GM21526 (cell line): ENCODE data around the gene DIS3L2.

ENCODE experiments used
- ATAC-seq: cut with Tn5 transposase; IDR thresholded peaks from one replicate; pipeline ENCODE4 v1.9.1; 2021; ENCODE audit warnings: moderate library complexity; ENCODE audit not compliant: unreplicated experiment, low FRiP score

DIS3L2 gene

DNA sequence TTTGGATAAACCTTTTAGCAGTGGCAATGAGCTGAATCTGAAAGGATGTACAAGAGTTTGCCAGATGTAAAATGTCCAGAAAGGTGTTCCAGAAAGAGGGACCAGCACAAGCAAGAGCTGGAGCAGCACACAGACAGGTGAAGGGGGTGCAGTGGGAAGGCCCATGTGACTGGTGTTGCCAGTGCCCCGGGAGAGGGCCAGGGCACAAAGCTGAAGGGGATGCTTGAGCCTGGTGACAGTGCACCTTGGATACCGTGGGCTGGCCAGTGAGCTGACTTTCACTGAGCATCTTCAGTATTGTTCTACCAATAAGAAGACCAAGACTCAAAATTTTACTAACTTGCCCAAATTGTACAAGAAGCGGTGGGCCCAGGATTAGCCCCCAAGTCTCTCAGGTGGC lies 284.7 kb downstream of the DIS3L2 start:
- ATAC-seq = no peak

DNA sequence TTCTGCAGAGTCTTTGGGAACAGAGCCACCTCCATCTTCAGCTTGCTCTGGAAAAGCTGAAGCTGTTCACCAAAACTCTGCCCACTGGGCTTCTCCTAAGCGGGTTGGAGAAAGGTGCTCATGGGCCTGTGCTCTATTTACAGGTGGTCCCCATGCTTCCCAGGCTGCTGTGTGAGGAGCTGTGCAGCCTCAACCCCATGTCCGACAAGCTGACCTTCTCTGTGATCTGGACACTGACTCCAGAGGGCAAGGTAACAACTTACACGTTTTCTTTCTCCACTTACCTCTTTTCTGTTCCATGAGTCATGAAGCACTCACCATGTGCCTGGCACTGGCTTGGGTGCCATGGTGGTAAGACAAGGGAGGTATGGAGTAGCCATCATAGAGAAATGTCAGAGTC lies 287.6 kb downstream of the DIS3L2 start:
- ATAC-seq = no peak

DNA sequence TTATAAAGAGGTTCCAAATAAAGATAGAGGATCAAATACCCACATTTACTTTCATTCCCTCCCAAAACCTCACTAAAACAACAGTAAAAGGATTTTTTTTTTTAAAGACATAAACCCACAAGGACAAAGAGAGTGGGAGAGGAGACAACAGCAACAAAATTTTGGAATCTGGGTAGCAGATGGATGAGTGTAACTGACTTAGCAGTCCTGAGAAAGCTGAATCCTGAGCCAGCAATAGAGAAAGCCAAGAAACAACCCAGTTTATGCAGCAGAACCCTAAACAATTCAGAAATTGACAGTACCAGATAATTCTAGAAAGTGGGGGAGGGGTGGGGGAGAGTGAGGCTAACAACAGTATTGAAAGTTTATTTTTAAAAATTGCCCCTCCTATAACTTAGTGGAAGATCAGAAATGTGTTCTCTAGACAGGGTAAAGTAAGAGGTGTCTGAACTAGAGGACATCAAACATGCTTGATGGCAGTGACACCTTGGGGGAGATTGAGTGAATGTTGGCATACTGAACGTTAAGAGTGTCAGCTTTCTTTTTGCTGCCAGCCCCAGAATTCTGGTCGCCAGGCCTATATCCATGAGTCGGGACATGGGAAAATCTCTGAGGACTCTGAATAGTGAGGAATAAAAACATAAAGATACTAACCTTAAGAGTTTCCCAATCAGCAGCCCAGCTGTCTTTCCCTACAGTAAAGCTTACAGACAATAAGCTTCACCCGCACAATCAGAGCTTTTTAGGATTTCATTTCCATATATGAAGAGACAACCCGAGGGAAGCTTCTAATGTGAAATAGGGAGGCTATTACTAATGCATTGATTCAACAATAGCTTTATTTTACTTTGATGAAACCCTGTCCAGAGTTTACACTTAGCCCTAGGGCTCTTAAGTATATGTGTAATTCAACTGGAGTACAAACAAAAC lies 289.0 kb downstream of the DIS3L2 start:
- ATAC-seq = no peak

DNA sequence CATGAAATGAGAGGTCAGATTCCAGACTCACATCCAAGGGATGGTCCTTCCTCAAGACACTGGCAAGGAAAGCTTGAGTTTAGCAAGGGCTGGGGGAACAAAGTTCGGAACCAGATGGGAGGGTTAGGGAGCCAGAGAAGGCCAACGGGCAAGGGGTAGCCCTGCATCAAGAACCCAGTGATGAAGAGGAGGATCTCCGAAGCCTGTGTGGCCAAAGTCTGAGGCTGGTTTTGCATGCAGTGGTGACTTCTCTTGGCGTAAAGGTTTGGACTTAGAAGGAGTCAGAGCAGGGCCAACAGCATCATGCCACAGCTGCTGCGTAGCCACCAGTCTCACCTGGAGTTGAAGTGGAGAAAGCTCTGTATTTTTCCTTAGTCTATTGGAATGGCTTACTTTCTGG lies 293.5 kb downstream of the DIS3L2 start:
- no peak for ATAC-seq

DNA sequence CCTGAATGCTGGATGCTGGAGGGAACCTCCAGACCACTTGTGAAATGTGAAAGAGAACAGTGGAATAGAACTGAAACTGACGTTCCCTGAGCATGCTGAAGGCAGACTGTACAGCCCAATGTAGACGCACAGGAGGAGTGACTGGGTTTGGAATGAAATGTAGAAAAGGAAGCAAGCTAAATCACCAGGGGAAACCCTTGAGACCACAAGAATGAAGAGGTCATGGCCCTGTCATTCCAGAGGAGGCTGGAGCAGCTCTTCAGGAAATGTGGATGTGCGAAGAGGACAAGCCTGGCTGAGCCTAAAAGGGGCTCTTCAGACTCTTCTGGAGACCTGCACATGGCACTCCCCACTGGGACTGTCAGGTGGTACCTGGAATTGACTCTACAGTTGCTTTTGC lies 298.6 kb downstream of the DIS3L2 start:
- no peak for ATAC-seq

DNA sequence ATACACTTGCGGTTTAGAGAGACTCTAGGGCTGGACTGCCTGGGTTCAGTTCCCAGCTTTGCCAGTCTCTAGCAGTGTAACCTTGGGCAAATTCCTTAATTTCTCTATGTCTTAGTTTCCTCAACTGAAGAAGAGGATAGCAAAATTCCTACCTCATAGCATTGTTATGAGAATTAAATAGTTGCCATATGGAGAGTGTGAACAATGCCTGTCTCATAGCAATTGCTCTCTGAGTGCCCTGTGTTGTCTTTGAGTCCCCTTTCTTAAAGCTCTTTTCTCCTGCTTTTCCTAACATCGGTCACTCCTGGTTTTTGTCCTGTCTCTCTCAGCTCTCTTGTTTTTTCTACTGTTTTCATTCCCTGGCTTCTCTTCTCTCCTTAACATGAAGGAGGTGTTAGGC lies 300.3 kb downstream of the DIS3L2 start:
- ATAC-seq = no peak

DNA sequence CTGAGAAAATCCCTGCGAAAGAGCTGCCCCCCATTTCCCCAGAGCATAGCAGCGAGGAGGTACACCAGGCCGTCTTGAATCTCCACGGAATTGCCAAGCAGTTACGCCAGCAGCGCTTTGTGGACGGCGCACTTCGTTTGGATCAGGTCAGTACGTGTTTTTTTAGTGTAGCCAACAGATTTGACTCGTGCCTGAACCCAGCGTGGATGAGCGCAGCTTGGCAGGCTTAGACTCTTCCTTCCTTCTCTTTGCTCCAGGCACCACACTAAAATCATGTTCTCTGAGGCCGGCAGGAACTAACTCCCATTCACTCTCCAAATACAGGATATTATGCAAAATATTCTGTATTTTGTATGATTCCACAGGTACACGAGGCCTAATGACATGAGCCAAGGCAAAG lies 301.8 kb downstream of the DIS3L2 start:
- no peak for ATAC-seq

DNA sequence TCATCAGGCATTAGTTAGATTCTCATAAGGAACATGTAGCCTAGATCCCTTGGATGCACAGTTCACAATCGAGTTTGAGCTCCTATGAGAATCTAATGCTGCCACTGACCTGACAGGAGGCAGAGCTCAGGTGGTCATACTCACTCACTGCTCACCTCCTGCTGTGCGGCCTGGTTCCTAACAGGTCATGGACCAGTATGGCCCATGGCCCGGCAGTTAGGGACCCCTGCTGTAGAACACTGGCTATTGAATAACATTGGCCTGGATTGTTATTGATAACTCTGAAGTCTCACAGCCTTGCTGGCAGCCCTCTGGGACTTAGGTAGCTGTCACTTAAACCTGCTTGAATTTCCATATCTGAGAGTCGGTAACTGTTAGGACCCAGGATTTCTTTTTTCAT lies 302.6 kb downstream of the DIS3L2 start:
- ATAC-seq = no peak

DNA sequence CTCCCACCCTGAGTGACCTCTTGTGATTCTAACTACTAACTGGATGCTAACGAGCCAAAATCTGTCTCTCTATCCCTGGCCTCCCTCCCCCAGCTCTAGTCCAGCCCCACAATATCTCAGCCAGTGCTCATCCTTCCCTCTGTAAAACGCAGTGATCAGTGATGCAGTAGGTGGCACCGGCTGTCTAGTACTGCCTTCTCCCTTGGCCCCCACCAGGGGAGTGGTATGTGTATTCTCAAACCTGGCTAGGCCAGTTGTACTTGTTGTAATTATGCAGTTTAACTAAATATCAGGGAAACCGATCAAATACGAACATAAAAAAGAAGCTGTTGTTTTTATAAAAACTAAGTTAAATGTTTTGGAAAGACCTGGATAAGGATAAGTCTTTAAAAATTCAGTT lies 303.8 kb downstream of the DIS3L2 start:
- no peak for ATAC-seq

DNA sequence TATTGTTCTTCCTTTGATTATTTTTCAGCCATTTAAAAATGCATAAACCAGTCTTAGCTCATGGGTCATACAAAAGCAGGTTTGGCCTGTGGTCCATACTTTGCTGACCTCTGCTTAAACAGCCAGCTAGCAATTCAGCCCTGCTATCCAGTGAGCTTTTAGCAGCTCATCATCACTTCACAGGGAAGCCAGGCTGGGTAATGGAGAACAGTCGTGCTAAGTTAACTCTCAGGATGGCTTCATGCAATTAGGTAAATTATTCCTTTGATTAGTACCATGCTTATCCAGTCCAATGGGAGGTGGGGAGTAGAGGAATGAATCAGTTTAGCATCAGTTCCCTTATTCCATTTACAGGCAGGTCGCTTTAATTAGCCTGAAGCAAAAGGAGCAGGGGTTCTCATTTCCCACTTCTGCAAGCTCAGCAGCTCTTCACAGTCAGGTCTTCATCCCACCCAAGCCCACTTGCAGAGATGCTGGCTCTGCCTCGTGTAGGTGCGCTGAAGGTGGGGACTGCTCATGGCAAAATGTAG lies 307.2 kb downstream of the DIS3L2 start:
- ATAC-seq = no peak

DNA sequence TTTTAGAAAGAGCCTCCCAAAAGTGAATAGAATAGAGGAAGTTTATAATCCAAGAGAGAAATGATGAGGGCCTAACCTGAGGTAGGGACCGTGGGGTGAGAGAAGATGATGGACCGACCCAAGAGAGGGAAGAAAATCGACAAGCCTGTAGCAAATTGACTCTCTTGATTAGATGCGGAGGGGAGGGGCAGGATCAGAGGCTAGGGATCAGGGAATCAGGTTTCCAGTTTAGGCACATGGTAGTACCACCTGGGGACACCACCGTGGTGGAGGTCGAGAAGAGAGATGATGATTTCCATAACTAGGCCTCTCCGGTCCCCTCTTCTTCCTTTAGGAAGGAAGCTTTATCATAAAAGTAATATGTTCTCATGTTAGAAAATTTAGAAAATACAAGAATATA lies 308.4 kb downstream of the DIS3L2 start:
- no peak for ATAC-seq

DNA sequence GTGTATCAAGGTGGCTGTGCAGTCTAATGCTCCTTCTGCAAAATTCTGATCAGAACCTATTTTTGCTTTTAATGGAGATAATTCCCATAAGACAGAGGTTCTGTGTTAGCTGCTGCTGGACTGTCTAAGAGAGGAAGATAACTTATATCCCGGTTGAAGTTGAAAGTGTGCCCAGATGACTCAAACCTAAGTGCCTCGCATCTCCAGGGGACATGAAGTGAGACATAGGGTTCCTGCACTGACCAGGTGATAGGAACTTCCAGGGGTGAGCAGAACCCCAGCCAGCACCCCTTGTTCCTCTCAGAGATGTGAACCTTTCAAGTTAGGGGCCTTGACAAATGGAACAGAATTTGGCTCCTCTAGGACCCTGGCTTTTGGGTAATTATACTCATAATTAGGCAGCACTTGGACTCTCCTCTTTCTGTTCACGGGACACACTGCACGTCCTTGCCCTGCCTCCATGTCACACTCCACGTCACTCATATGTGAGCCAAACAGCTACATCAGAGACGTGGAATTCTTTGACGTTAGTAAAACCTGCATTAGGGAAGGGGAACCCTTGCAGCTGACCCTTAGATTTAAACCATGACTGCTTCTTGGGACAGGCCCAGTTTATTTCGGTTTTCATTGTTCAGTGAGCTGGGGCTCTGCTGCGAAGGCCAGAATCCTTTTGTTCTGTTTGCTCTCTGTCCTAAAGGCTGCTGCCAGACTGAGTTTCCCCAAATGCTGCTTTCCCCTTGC lies 312.6 kb downstream of the DIS3L2 start:
- no peak for ATAC-seq

DNA sequence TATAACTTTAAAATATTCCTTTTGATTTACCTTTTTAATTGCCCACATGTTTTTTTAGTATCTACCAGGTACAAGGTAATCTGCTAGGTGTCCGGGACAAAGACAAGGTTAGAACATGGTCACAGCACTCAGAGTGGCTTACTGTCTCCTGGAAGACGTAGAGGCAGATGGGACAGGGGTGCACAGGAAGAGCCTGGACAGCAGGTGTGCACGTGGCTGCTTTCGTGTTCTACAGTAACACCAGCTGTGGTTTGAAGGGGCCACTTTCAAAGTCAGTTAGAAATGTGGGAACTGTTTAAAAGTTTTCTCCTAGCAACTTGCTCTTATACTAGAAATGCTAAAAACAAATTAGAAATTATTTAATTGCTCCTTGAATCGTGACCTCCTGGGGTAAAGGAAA lies 314.2 kb downstream of the DIS3L2 start:
- ATAC-seq = no peak

DNA sequence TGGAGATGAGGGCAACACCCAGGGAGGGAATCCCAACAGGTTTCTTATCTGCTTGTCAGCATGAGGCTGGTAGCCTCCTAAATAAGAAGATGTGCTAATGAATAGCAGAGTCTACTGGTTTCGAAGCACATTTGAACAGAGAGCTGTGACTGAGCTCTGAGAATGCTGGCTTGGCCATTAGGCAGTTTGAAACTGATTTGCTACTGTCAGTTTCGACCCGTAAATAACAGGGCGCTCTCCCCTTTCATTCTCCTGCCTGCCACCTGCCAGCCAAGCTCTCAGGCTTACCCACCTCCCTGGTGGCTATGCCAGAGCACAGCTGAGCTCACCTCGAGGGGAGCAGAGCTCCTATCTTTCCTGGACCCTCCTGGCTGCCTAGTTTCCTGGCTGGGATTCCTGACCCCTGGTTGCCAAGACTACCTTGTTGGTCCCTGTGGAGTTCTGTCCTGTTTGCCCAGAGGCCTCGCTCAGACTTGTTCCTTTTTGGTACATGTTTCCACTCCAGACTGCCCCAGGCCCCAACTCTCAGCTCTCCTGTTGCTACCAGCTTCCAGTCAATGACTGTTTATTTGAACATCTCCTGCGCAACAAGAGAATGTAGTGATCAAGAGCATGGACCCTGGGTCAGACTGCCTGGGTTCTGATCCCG lies 314.7 kb downstream of the DIS3L2 start:
- ATAC-seq = no peak

DNA sequence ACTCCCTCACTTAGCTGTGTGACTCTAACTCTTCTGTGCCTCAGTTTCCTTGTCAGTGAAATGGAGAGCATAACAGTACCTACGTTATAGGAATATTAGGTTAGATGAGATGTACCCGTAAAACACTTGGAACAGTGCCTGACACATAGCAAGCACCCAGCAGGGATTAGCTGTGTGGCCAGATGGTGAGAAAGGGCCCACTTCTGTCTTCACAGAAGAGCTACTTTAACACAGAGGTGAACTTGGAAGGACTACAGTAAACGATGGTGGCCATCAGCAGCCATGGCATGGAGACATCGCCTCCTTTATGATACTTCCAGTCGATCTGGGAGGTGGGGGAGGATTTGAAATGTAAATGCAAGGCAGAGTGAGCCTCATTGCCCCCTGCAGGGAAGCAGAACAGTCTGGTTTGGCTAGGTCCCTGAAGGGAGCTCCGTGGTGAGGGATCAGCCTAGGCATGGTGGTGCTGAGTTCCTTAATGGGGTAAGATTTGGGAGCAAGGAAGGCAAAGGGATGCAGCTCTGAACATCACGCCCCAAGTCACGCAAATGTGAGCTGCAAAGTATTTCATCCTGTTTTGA lies 315.3 kb downstream of the DIS3L2 start:
- ATAC-seq = no peak

DNA sequence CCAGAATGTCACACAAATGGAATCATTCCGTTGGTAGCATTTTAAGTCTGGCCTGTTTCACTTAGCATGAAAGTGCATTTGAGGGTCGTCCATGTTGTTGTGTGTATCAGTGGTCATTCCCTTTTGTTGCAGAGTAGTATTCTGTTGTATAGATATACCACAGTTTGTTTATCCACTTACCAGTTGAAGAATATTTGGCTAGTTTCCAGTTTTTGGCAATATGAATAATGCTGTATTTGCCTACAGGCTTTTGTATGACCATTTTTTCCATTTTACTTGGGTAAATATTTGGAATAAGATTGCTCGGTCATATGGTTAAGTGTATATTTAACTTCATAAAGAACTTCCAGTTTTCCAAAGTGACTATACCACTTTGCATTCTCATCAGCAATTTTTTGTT lies 317.0 kb downstream of the DIS3L2 start:
- ATAC-seq = no peak

DNA sequence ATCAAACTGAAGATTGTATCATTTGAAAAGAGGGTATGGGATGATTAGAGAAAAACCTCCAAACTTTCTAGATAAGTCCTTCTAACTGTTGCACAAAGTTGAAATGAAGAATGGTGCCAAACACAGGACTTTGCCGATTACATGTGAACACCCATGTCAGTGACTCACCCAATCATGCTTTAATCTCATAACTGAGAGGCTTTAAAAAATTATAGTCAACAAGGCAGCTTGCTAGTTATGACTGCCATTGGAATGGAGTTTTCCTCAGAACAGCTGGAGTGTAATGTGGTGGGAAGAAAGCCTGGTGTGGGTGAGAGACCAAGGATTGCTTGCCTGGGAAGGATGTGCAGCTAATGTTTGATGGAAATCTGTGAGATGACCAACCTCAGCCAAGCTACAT lies 318.8 kb downstream of the DIS3L2 start:
- no peak for ATAC-seq

DNA sequence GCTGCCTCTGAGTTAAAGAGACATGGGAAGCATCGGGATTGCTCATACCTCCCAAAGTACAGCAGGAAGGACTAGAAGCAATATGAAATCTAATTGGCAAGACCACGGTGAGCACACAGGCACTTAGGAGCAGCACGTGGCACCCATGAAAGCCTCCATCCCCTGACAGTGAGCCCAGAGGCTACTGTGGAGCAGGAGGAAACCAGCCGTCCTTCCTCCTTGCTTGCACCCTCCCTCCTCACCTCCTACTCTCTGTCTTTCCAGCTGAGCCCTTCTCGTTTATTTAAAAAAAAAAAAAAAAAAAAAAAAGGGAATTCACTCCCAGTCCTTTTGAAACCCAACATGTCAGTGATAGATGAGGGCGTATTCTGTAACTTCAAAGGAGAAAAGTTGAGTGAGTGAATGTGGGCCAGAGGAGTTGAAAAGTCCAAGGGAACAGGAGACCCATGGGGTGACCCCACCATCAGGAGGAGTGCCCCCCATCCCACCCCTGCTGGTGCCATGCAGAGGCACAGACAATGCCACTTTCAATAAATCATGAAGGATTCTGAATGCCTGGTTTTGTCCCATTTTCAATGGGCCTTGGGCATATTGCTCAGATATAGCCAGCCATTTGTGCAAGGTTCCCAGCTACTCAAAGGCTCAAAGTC lies 320.5 kb downstream of the DIS3L2 start:
- no peak for ATAC-seq

DNA sequence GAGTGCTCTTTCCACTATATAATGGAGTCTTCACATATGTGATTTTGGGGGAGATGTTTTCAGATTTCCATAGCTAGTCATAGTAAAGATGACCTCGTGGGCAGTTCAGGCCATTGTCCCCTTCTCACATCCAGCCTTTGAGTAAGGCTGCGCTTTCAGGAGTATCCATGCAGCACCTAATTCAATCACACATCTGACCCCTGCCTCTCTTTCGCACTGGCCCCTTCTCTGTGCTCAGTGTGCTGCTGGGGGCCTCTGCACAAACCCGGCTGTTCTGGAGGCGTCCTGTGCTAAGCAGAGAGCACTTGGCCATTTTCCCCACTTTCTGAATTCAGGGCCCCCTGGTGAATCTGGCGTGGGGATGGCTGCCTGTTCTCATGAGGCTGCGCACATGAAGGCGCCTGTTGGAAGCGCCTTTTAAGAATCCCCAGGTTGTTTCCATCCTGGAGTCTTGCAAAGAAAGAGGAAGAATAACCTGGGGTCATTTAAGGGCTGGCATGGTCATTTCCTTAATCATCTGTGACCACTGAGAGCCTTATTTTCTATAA lies 321.1 kb downstream of the DIS3L2 start:
- ATAC-seq = no peak
